Measurements from ENCODE around the gene SPACA4.

DNA sequence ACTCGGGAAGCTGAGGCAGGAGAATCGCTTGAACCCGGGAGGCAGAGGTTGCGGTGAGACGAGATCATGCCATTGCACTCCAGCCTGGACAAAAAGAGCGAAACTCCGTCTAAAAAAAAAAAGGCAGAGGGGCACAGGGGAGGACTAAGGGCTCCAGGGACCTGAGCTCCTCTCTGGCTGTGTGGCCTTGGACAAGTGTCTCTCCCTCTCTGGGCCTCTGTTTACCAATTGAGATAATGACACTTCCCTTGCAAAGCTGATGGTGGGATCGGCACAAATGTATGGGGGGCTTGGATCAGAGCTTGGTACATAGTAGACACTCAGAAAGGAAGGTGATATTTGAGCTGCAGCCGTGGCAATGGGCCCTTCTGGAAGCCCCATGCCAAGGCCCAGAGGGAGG is 11.4 kb upstream of the SPACA4 start:
- TF ChIP-seq CTCF (IDR thresholded peaks at IDR 0.05; ENCODE audit: low read length) (no peak), EZH2 (optimal IDR thresholded peaks at IDR 0.05; ENCODE audit: low read depth, low read length) (no peak)

Data from MM.1S (cell line).